ENCODE results near the gene EIF3F. TPM values are rescaled to one million over a fixed set of nuclear protein-coding genes. Genes with fewer than 3 reads are reported as not detected.

EIF3F gene
- total and polyA plus RNA-seq, 11 donors: 103 to 434 (median 147) TPM

GRCh38 chr11:7964873-7965272 lies 22.3 kb upstream of the EIF3F start:
- Histone ChIP-seq H3K36me3 (no peaks in the 10 kb centered on the region), H3K27me3 (peaks cover 0 to 13% (median 0%) of the 10 kb centered on the region in 9 donors), H3K27ac (no peak overlapping the region), H3K4me3 (no peak overlapping the region), H3K9me3 (no peaks in the 10 kb centered on the region), H3K4me1 (no peaks in the 10 kb centered on the region)
- ATAC-seq: no peak
- TF ChIP-seq CTCF (IDR thresholded peaks at IDR 0.05) (no peak), POLR2A (IDR thresholded peaks at IDR 0.05) (no peak)
- DNase-seq: no peak
- intact Hi-C loops (cut with DNase I): no loop called here

GRCh38 chr11:7965386-7965785 lies 21.8 kb upstream of the EIF3F start, which contains the start of gene NLRP10:
Gene NLRP10, minus strand, starts transcription at chr11:7965447. Its CDS starts 1,952 bp downstream, at chr11:7963495.
- no peaks in the 10 kb centered on the region for H3K9me3 ChIP-seq
- H3K27me3 ChIP-seq: peaks cover 0 to 13% (median 0%) of the 10 kb centered on the region in 9 donors
- TF ChIP-seq CTCF (IDR thresholded peaks at IDR 0.05) (no peak), POLR2A (IDR thresholded peaks at IDR 0.05) (no peak)
- no peaks in the 10 kb centered on the region for H3K4me1 ChIP-seq
- H3K27ac ChIP-seq: no peak within 1 kb of the TSS
- no peak for DNase-seq
- WGBS, 4 donors: 69 to 91% (median 81%) methylated on average over 1 of the region's 1 CpG
- intact Hi-C loops (cut with DNase I): no loop called here
- ATAC-seq: no peak
- H3K4me3 ChIP-seq: no peak within 1 kb of the TSS
- no peaks in the 10 kb centered on the region for H3K36me3 ChIP-seq

GRCh38 chr11:7967097-7967496 lies 20.0 kb upstream of the EIF3F start:
- 67 to 79% (median 74%) methylated on average over 1 of the region's 1 CpG for WGBS, 4 donors
- no peak for TF ChIP-seq POLR2A (IDR thresholded peaks at IDR 0.05)
- Histone ChIP-seq H3K27ac (no peak overlapping the region), H3K4me1 (no peaks in the 10 kb centered on the region), H3K4me3 (no peak overlapping the region), H3K9me3 (no peaks in the 10 kb centered on the region), H3K36me3 (no peaks in the 10 kb centered on the region), H3K27me3 (peaks cover 0 to 6% (median 0%) of the 10 kb centered on the region in 9 donors)
- no peak for ATAC-seq
- no peak for DNase-seq
- intact Hi-C loops (cut with DNase I): no loop called here

- TF ChIP-seq POLR2A (IDR thresholded peaks at IDR 0.05): no peak
- TF ChIP-seq CTCF (IDR thresholded peaks at IDR 0.05): no peak
- intact Hi-C loops (cut with DNase I): no loop called here
- Histone ChIP-seq H3K36me3 (no peaks in the 10 kb centered on the region), H3K4me1 (no peaks in the 10 kb centered on the region), H3K27me3 (peaks cover 0 to 5% (median 0%) of the 10 kb centered on the region in 9 donors), H3K4me3 (no peak overlapping the region), H3K9me3 (no peaks in the 10 kb centered on the region), H3K27ac (no peak overlapping the region)
- ATAC-seq (no peak), DNase-seq (no peak)
Observed at GRCh38 chr11:7967826-7968225, 19.3 kb upstream of the EIF3F start.

- H3K27me3 ChIP-seq: no peaks in the 10 kb centered on the region
- no peak overlapping the region for H3K4me3 ChIP-seq
- WGBS, 4 donors: 36 to 48% (median 39%) methylated on average over 2 of the region's 2 CpGs
- ATAC-seq (no peak), DNase-seq (no peak)
- H3K27ac ChIP-seq: no peak overlapping the region
- H3K4me1 ChIP-seq: no peaks in the 10 kb centered on the region
- intact Hi-C loops (cut with DNase I): no loop called here
- no peaks in the 10 kb centered on the region for H3K9me3 ChIP-seq
- no peaks in the 10 kb centered on the region for H3K36me3 ChIP-seq
- no peak for TF ChIP-seq POLR2A (IDR thresholded peaks at IDR 0.05)
- TF ChIP-seq CTCF (IDR thresholded peaks at IDR 0.05): no peak
Observed at GRCh38 chr11:7968686-7969085, 18.5 kb upstream of the EIF3F start.
